ENCODE measurements around the gene LCTL. TPM values are rescaled to one million over a fixed set of nuclear protein-coding genes. Genes with fewer than 3 reads are reported as not detected.

LCTL gene
- total and polyA plus RNA-seq, 10 of the 15 experiments (the other 5 are each of a cell fraction or from before 2014, with no cell fraction given) = 0.07 to 0.76 (median 0.40) TPM; not detected in 5

DNA sequence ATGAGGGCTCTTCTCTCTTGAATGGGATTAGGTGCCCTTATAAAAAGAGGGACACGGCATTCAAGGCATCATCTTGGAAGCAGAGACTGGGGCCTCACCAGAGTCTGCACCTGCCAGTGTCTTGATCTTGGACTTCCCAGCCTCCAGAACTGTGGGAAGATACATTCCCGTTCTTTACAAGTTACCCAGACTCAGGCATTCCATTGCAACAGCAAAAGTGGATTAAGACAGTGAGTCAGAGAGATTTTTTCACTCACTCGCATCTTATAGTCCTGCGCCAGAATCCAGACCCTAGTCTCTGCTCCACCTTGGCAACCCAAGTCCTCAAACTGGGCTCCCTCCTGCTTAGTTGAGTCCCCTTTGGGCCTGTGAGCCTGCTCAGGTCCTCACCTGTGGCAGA lies 2.7 kb downstream of the LCTL start (continued):
- no peak for TF ChIP-seq ZNF687 (IDR thresholded peaks at IDR 0.05)
- TF ChIP-seq, protein P1, sequence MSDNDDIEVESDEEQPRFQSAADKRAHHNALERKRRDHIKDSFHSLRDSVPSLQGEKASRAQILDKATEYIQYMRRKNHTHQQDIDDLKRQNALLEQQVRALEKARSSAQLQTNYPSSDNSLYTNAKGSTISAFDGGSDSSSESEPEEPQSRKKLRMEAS (IDR thresholded peaks at IDR 0.05; ENCODE audit: low read depth, low read length) = no peak

DNA sequence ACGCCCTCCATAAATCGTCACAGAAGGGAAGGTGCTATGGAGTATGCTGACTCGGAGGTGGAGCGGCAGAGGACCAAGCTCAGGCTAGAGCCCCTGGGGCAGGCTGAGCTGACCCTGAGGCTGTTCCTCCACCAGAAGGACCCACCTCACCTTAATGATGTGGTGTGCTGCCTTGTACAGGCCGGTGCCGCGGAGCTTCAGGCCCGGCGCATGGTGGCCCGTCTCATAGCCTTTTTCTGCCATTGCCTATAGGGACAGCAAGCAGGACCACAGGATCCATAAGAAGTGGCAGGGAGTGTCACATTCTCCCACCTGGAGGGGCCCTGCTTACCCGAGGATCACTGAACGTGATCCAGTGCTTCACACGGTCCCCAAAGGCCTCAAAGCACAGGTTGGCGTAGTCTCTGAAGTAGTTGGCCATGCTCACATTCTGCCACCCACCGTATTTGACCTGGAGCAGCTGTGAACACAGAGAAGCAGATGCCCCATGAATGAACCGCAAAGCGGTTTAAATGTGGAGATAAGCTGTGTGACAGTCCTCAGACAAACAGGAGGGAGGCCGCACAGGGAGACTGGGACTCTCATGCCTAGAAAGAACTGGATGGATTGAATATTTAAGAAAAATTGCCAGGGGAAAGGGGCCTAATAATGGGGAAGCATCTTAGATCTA lies 4.8 kb downstream of the LCTL start:
- H2AFZ ChIP-seq (ENCODE audit: control insufficient read depth, low read depth, low read length) = no peak overlapping the region
- no peaks in the 10 kb centered on the region for H3K79me2 ChIP-seq (ENCODE audit: control insufficient read depth, insufficient read depth, low read length)
- TF ChIP-seq, protein P2, sequence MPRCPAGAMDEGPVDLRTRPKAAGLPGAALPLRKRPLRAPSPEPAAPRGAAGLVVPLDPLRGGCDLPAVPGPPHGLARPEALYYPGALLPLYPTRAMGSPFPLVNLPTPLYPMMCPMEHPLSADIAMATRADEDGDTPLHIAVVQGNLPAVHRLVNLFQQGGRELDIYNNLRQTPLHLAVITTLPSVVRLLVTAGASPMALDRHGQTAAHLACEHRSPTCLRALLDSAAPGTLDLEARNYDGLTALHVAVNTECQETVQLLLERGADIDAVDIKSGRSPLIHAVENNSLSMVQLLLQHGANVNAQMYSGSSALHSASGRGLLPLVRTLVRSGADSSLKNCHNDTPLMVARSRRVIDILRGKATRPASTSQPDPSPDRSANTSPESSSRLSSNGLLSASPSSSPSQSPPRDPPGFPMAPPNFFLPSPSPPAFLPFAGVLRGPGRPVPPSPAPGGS (IDR thresholded peaks at IDR 0.05; ENCODE audit: borderline replicate concordance, insufficient read depth, low read depth, low read length, poor library complexity, severe bottlenecking) = no peak
- no peaks in the 10 kb centered on the region for H4K20me1 ChIP-seq (ENCODE audit: control insufficient read depth, insufficient read depth)
- BruUV-seq (replicated peaks) = no TSS peak
- FAIRE-seq = no peak
- ATAC-seq = no peak
- ChIA-PET POLR2A (no interaction called here), CTCF (interaction anchor here (1.1 kb wide), 1 partner anchor 11 kb away, joined by 3 read pairs; no protein-coding TSS in a partner anchor), SMC1A (ENCODE audit: uncharacterized antibody, unreplicated experiment) (interaction anchor here (0.6 kb wide), 1 partner anchor 294 kb away, joined by 4 read pairs; no protein-coding TSS in a partner anchor), RAD21 (ENCODE audit: unreplicated experiment) (no interaction called here)
- H3K4me2 ChIP-seq (ENCODE audit: control insufficient read depth, insufficient read depth) = no peak overlapping the region
- no peaks in the 10 kb centered on the region for H3K9me3 ChIP-seq (replicated peaks; ENCODE audit: control insufficient read depth, insufficient read depth, low read length)
- WGBS (ENCODE audit: insufficient coverage, insufficient replicate concordance, low lambda C conversion rate, missing lambda C conversion rate) = 84% methylated on average over 18 of the region's 18 CpGs
- DNase-seq (ENCODE audit: low read depth, low spot score) = no peak
- H3K4me3 ChIP-seq = no peak overlapping the region
- no peaks in the 10 kb centered on the region for H3K27me3 ChIP-seq (replicated peaks in 1 of 2; ENCODE audit: control insufficient read depth in 2 of 2, insufficient read depth in 2 of 2, low read length in 1 of 2)
- H3K9ac ChIP-seq (ENCODE audit: control insufficient read depth, insufficient read depth, low read length) = no peak overlapping the region
- intact Hi-C loops (cut with micrococcal nuclease; ENCODE audit: unreplicated experiment) = no loop called here
- H3K36me3 ChIP-seq (ENCODE audit: control insufficient read depth in 2 of 2, insufficient read depth in 2 of 2, low read length in 1 of 2) = no peaks in the 10 kb centered on the region
- H3K27ac ChIP-seq (ENCODE audit: control insufficient read depth, insufficient read depth) = no peak overlapping the region
- in situ Hi-C loops (cut with MboI) = no loop called here
- H3K4me1 ChIP-seq (ENCODE audit: control insufficient read depth, insufficient read depth, low read length) = no peaks in the 10 kb centered on the region

Measured in GM12878 (cell line).